HL-60 (cell line): ENCODE measurements around the gene CUEDC2.
A peak's percentile ranks its signal among the peaks of the same experiment; 100 is the strongest.
"Not testable (repeated sequence)": the region's sequence is repeated elsewhere in the genome, so short reads cannot be mapped to it uniquely, and the experiment has no call there.

Source experiments
- DNase-seq, 2 experiments: peaks; one replicate each; pipeline ENCODE4 v3.0.0-alpha.2; 2010 to 2020; ENCODE audit warnings: low read depth in 1 of 2, low spot score in 1 of 2
- H3K27ac ChIP-seq: fragments of 250-450 bp; sonication (Bioruptor Pico); replicated peaks from 2 replicates; pipeline ENCODE4 v1.5.1; 2020; ENCODE audit warnings: mild to moderate bottlenecking, moderate library complexity
- H3K27me3 ChIP-seq: fragments of 250-450 bp; sonication (Bioruptor Pico); 2 replicates; pipeline ENCODE4 v1.5.1; 2021; ENCODE audit warnings: mild to moderate bottlenecking, moderate library complexity; ENCODE audit not compliant: insufficient read depth, poor library complexity, severe bottlenecking
- H3K4me3 ChIP-seq: replicated peaks from 2 replicates; pipeline ENCODE4 v1.5.1; 2011; ENCODE audit warnings: mild to moderate bottlenecking, control low read depth, low read length; ENCODE audit not compliant: insufficient read depth
- CTCF ChIP-seq: IDR thresholded peaks from one replicate; pipeline ENCODE4 v1.5.1; 2011; ENCODE audit warnings: low read length, control low read depth, inconsistent platforms; ENCODE audit not compliant: insufficient read depth
- GABPA ChIP-seq: IDR thresholded peaks from 2 replicates; pipeline ENCODE4 v1.6.1; 2012; ENCODE audit warnings: low read depth
- POLR2AphosphoS5 ChIP-seq: IDR thresholded peaks from 2 replicates; pipeline ENCODE4 v1.6.1; 2012; ENCODE audit warnings: low read depth
- SPI1 ChIP-seq: IDR thresholded peaks from 2 replicates; pipeline ENCODE4 v1.6.1; 2012; ENCODE audit warnings: low read depth, mild to moderate bottlenecking, borderline replicate concordance
- TF ChIP-seq, protein P1 (sequence below): IDR thresholded peaks from 2 replicates; pipeline ENCODE4 v1.6.1; 2012; ENCODE audit warnings: low read depth; ENCODE audit not compliant: insufficient replicate concordance

CUEDC2 gene

DNA sequence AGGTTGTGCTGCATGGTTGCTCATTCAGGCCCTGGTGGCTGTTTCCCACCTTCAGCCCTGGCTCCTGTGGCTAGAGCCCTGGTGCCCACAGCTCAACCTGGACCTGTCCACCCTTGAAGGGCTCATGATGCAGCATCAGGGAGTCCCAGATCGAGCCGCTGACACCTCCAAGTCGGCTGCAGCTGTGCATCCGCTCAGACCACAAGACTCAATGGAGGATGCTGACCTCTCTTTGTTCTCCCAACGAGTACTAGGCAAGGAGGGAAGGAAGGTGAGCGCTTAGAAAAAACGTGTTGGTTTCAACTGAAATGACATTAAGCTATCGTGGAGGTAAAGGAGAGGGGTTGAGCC, 28.4 kb upstream of the CUEDC2 start:
- Histone ChIP-seq H3K27me3 (no peaks in the 10 kb centered on the region), H3K27ac (no peak overlapping the region), H3K4me3 (peak overlapping the region; percentile 42; the same call in 1 of the 2 replicates)
- DNase-seq, result no peak
- no peak for TF ChIP-seq SPI1

GRCh38 chr10:102458656-102459055, 26.3 kb upstream of the CUEDC2 start:
- TF ChIP-seq CTCF (no peak), POLR2AphosphoS5 (no peak), GABPA (no peak), SPI1 (no peak)
- TF ChIP-seq, protein P1, sequence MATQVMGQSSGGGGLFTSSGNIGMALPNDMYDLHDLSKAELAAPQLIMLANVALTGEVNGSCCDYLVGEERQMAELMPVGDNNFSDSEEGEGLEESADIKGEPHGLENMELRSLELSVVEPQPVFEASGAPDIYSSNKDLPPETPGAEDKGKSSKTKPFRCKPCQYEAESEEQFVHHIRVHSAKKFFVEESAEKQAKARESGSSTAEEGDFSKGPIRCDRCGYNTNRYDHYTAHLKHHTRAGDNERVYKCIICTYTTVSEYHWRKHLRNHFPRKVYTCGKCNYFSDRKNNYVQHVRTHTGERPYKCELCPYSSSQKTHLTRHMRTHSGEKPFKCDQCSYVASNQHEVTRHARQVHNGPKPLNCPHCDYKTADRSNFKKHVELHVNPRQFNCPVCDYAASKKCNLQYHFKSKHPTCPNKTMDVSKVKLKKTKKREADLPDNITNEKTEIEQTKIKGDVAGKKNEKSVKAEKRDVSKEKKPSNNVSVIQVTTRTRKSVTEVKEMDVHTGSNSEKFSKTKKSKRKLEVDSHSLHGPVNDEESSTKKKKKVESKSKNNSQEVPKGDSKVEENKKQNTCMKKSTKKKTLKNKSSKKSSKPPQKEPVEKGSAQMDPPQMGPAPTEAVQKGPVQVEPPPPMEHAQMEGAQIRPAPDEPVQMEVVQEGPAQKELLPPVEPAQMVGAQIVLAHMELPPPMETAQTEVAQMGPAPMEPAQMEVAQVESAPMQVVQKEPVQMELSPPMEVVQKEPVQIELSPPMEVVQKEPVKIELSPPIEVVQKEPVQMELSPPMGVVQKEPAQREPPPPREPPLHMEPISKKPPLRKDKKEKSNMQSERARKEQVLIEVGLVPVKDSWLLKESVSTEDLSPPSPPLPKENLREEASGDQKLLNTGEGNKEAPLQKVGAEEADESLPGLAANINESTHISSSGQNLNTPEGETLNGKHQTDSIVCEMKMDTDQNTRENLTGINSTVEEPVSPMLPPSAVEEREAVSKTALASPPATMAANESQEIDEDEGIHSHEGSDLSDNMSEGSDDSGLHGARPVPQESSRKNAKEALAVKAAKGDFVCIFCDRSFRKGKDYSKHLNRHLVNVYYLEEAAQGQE, result no peak
- no peak overlapping the region for H3K27ac ChIP-seq
- no peaks in the 10 kb centered on the region for H3K27me3 ChIP-seq
- H3K4me3 ChIP-seq, result no peak overlapping the region
- no peak for DNase-seq

DNA sequence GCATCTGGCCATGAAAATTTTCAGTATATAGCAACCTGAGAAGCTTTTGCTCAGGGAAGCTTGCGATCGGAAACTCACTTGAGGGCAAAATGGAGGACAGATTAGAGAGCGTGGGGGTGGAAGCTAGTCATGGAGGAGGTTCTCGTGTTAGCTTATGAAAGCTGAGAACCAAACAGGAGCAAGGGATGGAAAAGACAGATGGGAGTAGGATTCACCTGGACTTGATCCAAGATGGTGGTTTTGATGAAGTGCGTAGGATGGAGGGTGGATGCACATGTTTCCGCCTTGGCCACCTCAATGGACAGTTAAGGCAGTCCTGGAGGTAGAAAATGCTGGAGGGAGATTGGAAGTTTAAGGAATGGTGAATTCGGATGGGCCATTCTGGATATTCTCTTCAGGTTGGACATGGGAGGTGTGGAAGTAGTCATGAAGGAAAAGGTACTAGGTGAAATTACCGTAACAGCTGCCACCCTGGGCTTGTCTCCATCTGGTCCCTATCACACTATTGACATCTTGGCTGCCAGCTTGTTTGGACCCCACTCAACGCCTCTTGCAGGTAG, 25.3 kb upstream of the CUEDC2 start:
- no peak overlapping the region for H3K4me3 ChIP-seq
- H3K27ac ChIP-seq, result no peak overlapping the region
- H3K27me3 ChIP-seq, result no peaks in the 10 kb centered on the region
- no peak for DNase-seq
- TF ChIP-seq CTCF (no peak), POLR2AphosphoS5 (no peak), GABPA (no peak), SPI1 (no peak)
- TF ChIP-seq, protein P1, result no peak

- TF ChIP-seq CTCF (no peak), GABPA (no peak), POLR2AphosphoS5 (no peak), SPI1 (no peak)
- TF ChIP-seq, protein P1, result no peak
- Histone ChIP-seq H3K4me3 (no peak overlapping the region), H3K27ac (no peak overlapping the region; the same call in 1 of the 2 replicates), H3K27me3 (no peaks in the 10 kb centered on the region)
- DNase-seq, result peak; percentile 19 to 60
Measured at GRCh38 chr10:102455893-102456471, 23.6 kb upstream of the CUEDC2 start.

GRCh38 chr10:102454662-102455487, 22.5 kb upstream of the CUEDC2 start:
- H3K27ac ChIP-seq, H3K27me3 ChIP-seq, H3K4me3 ChIP-seq, DNase-seq: not testable (repeated sequence)
